MM.1S (cell line): ENCODE results near the gene DHRS7B.

Experiments
- DNase-seq: peaks from one replicate; pipeline ENCODE4 v3.0.0-alpha.2; 2015
- H2AFZ ChIP-seq: fragments of 300-600 bp; sonication (generic); 2 replicates; pipeline ENCODE4 v1.6.0; 2016; ENCODE audit warnings: antibody characterized with exemption, low read length
- H3F3A ChIP-seq: fragments of 300-600 bp; sonication (generic); 2 replicates; pipeline ENCODE4 v1.6.1; 2016; ENCODE audit warnings: mild to moderate bottlenecking, antibody characterized with exemption, low read length, moderate library complexity, mixed read lengths; ENCODE audit not compliant: insufficient read depth
- H3K27ac ChIP-seq: fragments of 300-600 bp; sonication (generic); 2 replicates; pipeline ENCODE4 v1.5.1; 2016; ENCODE audit warnings: mild to moderate bottlenecking, low read length
- H3K27me3 ChIP-seq: fragments of 300-600 bp; sonication (generic); replicated peaks from 2 replicates; pipeline ENCODE4 v1.6.0; 2016; ENCODE audit warnings: low read length; ENCODE audit not compliant: insufficient read depth
- H3K36me3 ChIP-seq: fragments of 300-600 bp; sonication (generic); replicated peaks from 2 replicates; pipeline ENCODE4 v1.6.1; 2016; ENCODE audit warnings: mild to moderate bottlenecking, low read length, mixed read lengths; ENCODE audit not compliant: insufficient read depth
- H3K4me1 ChIP-seq: fragments of 300-600 bp; sonication (generic); 2 replicates; pipeline ENCODE4 v1.6.1; 2016; ENCODE audit warnings: low read length, mixed read lengths
- H3K4me2 ChIP-seq: fragments of 300-600 bp; sonication (generic); 2 replicates; pipeline ENCODE4 v1.6.0; 2016; ENCODE audit warnings: low read depth, low read length
- H3K4me3 ChIP-seq: fragments of 300-600 bp; sonication (generic); 2 replicates; pipeline ENCODE4 v1.5.1; 2016; ENCODE audit warnings: low read length, mixed read lengths
- H3K79me2 ChIP-seq: fragments of 300-600 bp; sonication (generic); 2 replicates; pipeline ENCODE4 v1.6.1; 2016; ENCODE audit warnings: mixed run types, low read length, mixed read lengths
- H3K9ac ChIP-seq: fragments of 300-600 bp; sonication (generic); 2 replicates; pipeline ENCODE4 v1.6.1; 2016; ENCODE audit warnings: low read length, mixed read lengths
- H3K9me2 ChIP-seq: fragments of 300-600 bp; sonication (generic); replicated peaks from 2 replicates; pipeline ENCODE4 v1.6.1; 2016; ENCODE audit warnings: mild to moderate bottlenecking, low read length, mixed read lengths; ENCODE audit not compliant: insufficient read depth
- H3K9me3 ChIP-seq: fragments of 300-600 bp; sonication (generic); replicated peaks from 2 replicates; pipeline ENCODE4 v1.6.1; 2016; ENCODE audit warnings: mild to moderate bottlenecking, low read length, mixed read lengths; ENCODE audit not compliant: insufficient read depth
- H4K20me1 ChIP-seq: fragments of 300-600 bp; sonication (generic); 2 replicates; pipeline ENCODE4 v1.6.1; 2016; ENCODE audit warnings: mild to moderate bottlenecking, low read length, moderate library complexity, mixed read lengths; ENCODE audit not compliant: insufficient read depth
- CTCF ChIP-seq: fragments of 300-600 bp; sonication (generic); IDR thresholded peaks from 2 replicates; pipeline ENCODE4 v1.5.1; 2016; ENCODE audit warnings: antibody characterized with exemption, low read length, mixed read lengths
- EZH2 ChIP-seq: fragments of 300-600 bp; sonication (generic); optimal IDR thresholded peaks from 2 replicates; pipeline ENCODE3; 2017; ENCODE audit warnings: low read depth, mild to moderate bottlenecking, antibody characterized with exemption, low read length, mixed read lengths
- EZH2phosphoT487 ChIP-seq: fragments of 300-600 bp; sonication (generic); IDR thresholded peaks from 2 replicates; pipeline ENCODE4 v1.6.1; 2018; ENCODE audit warnings: antibody characterized with exemption, low read length

The DHRS7B gene

GRCh38 chr17:21164620-21165019 lies 37.9 kb downstream of the DHRS7B start:
- H3K4me2 ChIP-seq: no peak overlapping the region
- H3K27me3 ChIP-seq: no peaks in the 10 kb centered on the region
- H3K9ac ChIP-seq: no peak overlapping the region
- no peaks in the 10 kb centered on the region for H3K9me3 ChIP-seq
- no peak for DNase-seq
- H4K20me1 ChIP-seq: no peaks in the 10 kb centered on the region
- 0 out of 2 replicates have a peak, but pooled peaks cover 2% of the 10 kb centered on the region for H3F3A ChIP-seq
- no peak overlapping the region for H3K4me3 ChIP-seq
- H3K79me2 ChIP-seq: peaks cover 10% of the 10 kb centered on the region
- no peak overlapping the region for H3K27ac ChIP-seq
- H3K9me2 ChIP-seq: no peaks in the 10 kb centered on the region
- no peak overlapping the region for H2AFZ ChIP-seq
- H3K36me3 ChIP-seq: no peaks in the 10 kb centered on the region
- H3K4me1 ChIP-seq: peaks cover 30% of the 10 kb centered on the region
- TF ChIP-seq CTCF (no peak), EZH2 (no peak), EZH2phosphoT487 (no peak)

- H3K9me2 ChIP-seq: no peaks in the 10 kb centered on the region
- DNase-seq: no peak
- no peak overlapping the region for H3K27ac ChIP-seq
- H3K79me2 ChIP-seq: peaks cover 16% of the 10 kb centered on the region
- H3K4me2 ChIP-seq: no peak overlapping the region
- TF ChIP-seq EZH2phosphoT487: no peak
- no peak for TF ChIP-seq CTCF
- TF ChIP-seq EZH2: no peak
- H4K20me1 ChIP-seq: no peaks in the 10 kb centered on the region
- H2AFZ ChIP-seq: no peak overlapping the region
- H3K36me3 ChIP-seq: no peaks in the 10 kb centered on the region
- no peaks in the 10 kb centered on the region for H3K27me3 ChIP-seq
- no peaks in the 10 kb centered on the region for H3K9me3 ChIP-seq
- no peak overlapping the region for H3K9ac ChIP-seq
- no peak overlapping the region for H3K4me3 ChIP-seq
- peaks cover 6% of the 10 kb centered on the region for H3F3A ChIP-seq
- H3K4me1 ChIP-seq: peaks cover 42% of the 10 kb centered on the region
Measured at GRCh38 chr17:21165922-21166594, 39.3 kb downstream of the DHRS7B start.

- H3K4me3 ChIP-seq: no peak overlapping the region
- DNase-seq: no peak
- H3K9me2 ChIP-seq: no peaks in the 10 kb centered on the region
- TF ChIP-seq EZH2phosphoT487: no peak
- H3F3A ChIP-seq: peaks cover 12% of the 10 kb centered on the region
- peaks cover 16% of the 10 kb centered on the region for H3K79me2 ChIP-seq
- peaks cover 40% of the 10 kb centered on the region for H3K4me1 ChIP-seq
- no peaks in the 10 kb centered on the region for H3K36me3 ChIP-seq
- H4K20me1 ChIP-seq: no peaks in the 10 kb centered on the region
- H2AFZ ChIP-seq: no peak overlapping the region
- H3K9ac ChIP-seq: no peak overlapping the region
- no peak overlapping the region for H3K27ac ChIP-seq
- no peaks in the 10 kb centered on the region for H3K27me3 ChIP-seq
- no peaks in the 10 kb centered on the region for H3K9me3 ChIP-seq
- H3K4me2 ChIP-seq: no peak overlapping the region
Measured at GRCh38 chr17:21166595-21167210, 39.9 kb downstream of the DHRS7B start.

GRCh38 chr17:21167303-21167702 lies 40.5 kb downstream of the DHRS7B start:
- Histone ChIP-seq H3K9me2 (no peaks in the 10 kb centered on the region), H3K27ac (no peak overlapping the region), H3K27me3 (no peaks in the 10 kb centered on the region), H3K9ac (no peak overlapping the region), H3K4me2 (no peak overlapping the region), H3K4me3 (no peak overlapping the region), H3K79me2 (peaks cover 16% of the 10 kb centered on the region), H3F3A (peaks cover 16% of the 10 kb centered on the region), H3K4me1 (peaks cover 41% of the 10 kb centered on the region), H3K9me3 (no peaks in the 10 kb centered on the region), H3K36me3 (no peaks in the 10 kb centered on the region), H4K20me1 (no peaks in the 10 kb centered on the region), H2AFZ (no peak overlapping the region)
- TF ChIP-seq EZH2: no peak
- no peak for TF ChIP-seq CTCF
- no peak for TF ChIP-seq EZH2phosphoT487
- no peak for DNase-seq
